Suprapubic skin (tissue), 3 donors: ENCODE measurements around the gene SNTA1.

ENCODE experiments used
- EP300 ChIP-seq: sonication (generic); formaldehyde crosslinking; IDR thresholded peaks from one replicate; pipeline ENCODE4 v1.6.1; 2017; ENCODE audit warnings: antibody characterized with exemption
- POLR2A ChIP-seq, 2 donors: fragments of 450-650 bp; IDR thresholded peaks; one replicate each; pipeline ENCODE4 v1.6.1; 2017; ENCODE audit warnings: antibody characterized with exemption in 2 of 2, mild to moderate bottlenecking in 2 of 2, moderate library complexity in 2 of 2
- TF ChIP-seq, protein P1 (sequence below), 2 donors: fragments of 200-600 bp in 1 of 2; fragments of 450-650 bp in 1 of 2; sonication (generic) in 1 of 2; IDR thresholded peaks; one replicate each; pipeline ENCODE4 v1.5.1; 2016 to 2019; ENCODE audit warnings: antibody characterized with exemption in 2 of 2, mild to moderate bottlenecking in 1 of 2, moderate library complexity in 1 of 2

DNA sequence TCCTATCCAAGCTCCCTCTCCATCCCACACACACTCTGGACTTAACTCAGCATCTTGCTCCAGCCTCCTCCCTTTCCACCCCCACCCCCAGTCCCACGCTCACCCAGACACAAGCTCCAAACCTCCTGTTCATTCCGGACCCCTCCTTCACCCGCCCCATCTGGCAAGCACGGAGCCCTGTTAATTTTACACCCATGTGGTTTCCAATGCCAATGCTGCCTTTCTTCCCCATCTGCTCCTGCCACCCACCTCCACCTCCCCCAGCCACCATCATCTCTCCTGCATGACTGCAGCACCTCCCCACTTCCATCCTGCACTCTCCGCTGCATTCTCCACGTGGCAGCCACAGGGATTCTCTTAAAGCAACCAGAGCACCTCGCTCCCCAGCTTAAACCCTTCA, 32.3 kb downstream of the SNTA1 start:
- TF ChIP-seq, protein P1, sequence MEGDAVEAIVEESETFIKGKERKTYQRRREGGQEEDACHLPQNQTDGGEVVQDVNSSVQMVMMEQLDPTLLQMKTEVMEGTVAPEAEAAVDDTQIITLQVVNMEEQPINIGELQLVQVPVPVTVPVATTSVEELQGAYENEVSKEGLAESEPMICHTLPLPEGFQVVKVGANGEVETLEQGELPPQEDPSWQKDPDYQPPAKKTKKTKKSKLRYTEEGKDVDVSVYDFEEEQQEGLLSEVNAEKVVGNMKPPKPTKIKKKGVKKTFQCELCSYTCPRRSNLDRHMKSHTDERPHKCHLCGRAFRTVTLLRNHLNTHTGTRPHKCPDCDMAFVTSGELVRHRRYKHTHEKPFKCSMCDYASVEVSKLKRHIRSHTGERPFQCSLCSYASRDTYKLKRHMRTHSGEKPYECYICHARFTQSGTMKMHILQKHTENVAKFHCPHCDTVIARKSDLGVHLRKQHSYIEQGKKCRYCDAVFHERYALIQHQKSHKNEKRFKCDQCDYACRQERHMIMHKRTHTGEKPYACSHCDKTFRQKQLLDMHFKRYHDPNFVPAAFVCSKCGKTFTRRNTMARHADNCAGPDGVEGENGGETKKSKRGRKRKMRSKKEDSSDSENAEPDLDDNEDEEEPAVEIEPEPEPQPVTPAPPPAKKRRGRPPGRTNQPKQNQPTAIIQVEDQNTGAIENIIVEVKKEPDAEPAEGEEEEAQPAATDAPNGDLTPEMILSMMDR (IDR thresholded peaks at IDR 0.05), result no peak
- TF ChIP-seq POLR2A (IDR thresholded peaks at IDR 0.05) (no peak), EP300 (no peak)
